ENCODE data around the gene PTPRE. TPM values are rescaled to one million over a fixed set of nuclear protein-coding genes. Genes with fewer than 3 reads are reported as not detected.

PTPRE gene
- total RNA-seq, 1 experiment from 2014 or later, result 11.6 TPM

- TF ChIP-seq EZH2 (IDR thresholded peaks at IDR 0.05; ENCODE audit: borderline replicate concordance, low read depth, low read length, poor library complexity, severe bottlenecking) (no peak), CTCF (conservative IDR thresholded peaks at IDR 0.05; ENCODE audit: low read depth, low read length) (no peak)
- DNase-seq (ENCODE audit: low spot score), result no peak
- POLR2A ChIA-PET (ENCODE audit: low non-redundant PET), result no interaction called here
- H3K27me3 ChIP-seq (replicated peaks; ENCODE audit: insufficient read depth, low read depth, low read length, poor library complexity), result no peaks in the 10 kb centered on the region
- BruUV-seq (replicated peaks), result no TSS peak
- CTCF ChIA-PET, result interaction anchor here (1.2 to 2.8 kb wide), 2 partner anchors 12 to 33 kb away, joined by 3 to 17 read pairs; no protein-coding TSS in a partner anchor
- intact Hi-C loops (cut with micrococcal nuclease; ENCODE audit: unreplicated experiment), result no loop called here
- no peaks in the 10 kb centered on the region for H3K4me1 ChIP-seq (ENCODE audit: insufficient read depth, low read length, poor library complexity, severe bottlenecking)
- H3K36me3 ChIP-seq (ENCODE audit: insufficient read depth, low read length, poor library complexity, severe bottlenecking), result no peaks in the 10 kb centered on the region
- H3K9me3 ChIP-seq (ENCODE audit: low read depth, low read length, poor library complexity, severe bottlenecking), result no peaks in the 10 kb centered on the region
- no peak overlapping the region for H3K27ac ChIP-seq (ENCODE audit: low read depth, low read length, poor library complexity, severe bottlenecking)
- no peak overlapping the region for H3K4me3 ChIP-seq (ENCODE audit: low read depth, low read length, poor library complexity, severe bottlenecking)
Measured at GRCh38 chr10:128036011-128036615, 129.2 kb downstream of the PTPRE start.

DNA sequence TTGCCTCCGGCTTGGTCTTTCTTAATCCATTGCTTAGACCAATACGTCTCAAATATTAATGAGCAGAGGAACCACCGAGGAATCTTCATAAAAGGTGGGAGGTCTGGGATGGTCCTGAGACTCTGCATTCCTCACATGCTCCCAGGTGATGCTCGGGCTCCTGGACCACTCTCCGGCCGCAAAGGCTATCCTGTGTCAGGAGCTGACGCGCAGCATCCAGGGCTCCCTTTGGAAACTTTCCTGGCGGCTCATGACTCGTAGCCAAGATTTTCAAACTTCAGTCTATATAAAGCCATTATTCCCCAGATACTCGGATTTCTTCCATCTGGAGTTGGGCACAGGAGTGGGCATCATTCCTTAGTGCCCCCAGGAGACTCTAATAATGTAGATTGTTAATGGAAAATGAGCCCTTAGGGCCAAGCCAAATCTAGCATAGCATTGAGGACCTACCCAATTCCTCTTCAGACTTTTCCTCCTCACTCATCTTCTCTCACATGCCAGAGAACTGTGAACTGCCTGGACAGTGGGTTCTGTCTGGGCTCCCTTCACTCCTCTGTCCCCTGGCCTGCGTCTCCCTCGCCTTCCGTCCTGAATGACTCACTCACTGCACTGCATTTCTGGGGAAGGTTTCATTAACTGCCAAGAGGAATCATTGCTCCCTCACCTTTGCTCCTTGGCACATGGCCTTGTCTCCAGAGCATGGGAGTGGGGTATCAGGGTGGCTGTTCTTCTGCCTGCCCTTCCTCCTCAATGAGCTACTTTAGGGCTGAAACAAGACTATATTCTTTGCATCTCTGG lies 130.0 kb downstream of the PTPRE start:
- no peak overlapping the region for H3K4me3 ChIP-seq (ENCODE audit: low read depth, low read length, poor library complexity, severe bottlenecking)
- no peak overlapping the region for H3K27ac ChIP-seq (ENCODE audit: low read depth, low read length, poor library complexity, severe bottlenecking)
- ChIA-PET POLR2A (ENCODE audit: low non-redundant PET) (no interaction called here), CTCF (interaction anchor here (2.8 kb wide), 1 partner anchor 32 kb away, joined by 17 read pairs; no protein-coding TSS in a partner anchor)
- H3K27me3 ChIP-seq (replicated peaks; ENCODE audit: insufficient read depth, low read depth, low read length, poor library complexity), result no peaks in the 10 kb centered on the region
- no TSS peak for BruUV-seq (replicated peaks)
- DNase-seq (ENCODE audit: low spot score), result no peak
- intact Hi-C loops (cut with micrococcal nuclease; ENCODE audit: unreplicated experiment), result no loop called here
- H3K4me1 ChIP-seq (ENCODE audit: insufficient read depth, low read length, poor library complexity, severe bottlenecking), result no peaks in the 10 kb centered on the region
- TF ChIP-seq EZH2 (IDR thresholded peaks at IDR 0.05; ENCODE audit: borderline replicate concordance, low read depth, low read length, poor library complexity, severe bottlenecking) (no peak), CTCF (conservative IDR thresholded peaks at IDR 0.05; ENCODE audit: low read depth, low read length) (no peak)
- no peaks in the 10 kb centered on the region for H3K36me3 ChIP-seq (ENCODE audit: insufficient read depth, low read length, poor library complexity, severe bottlenecking)
- no peaks in the 10 kb centered on the region for H3K9me3 ChIP-seq (ENCODE audit: low read depth, low read length, poor library complexity, severe bottlenecking)

- intact Hi-C loops (cut with micrococcal nuclease; ENCODE audit: unreplicated experiment), result no loop called here
- no TSS peak for BruUV-seq (replicated peaks)
- Histone ChIP-seq H3K36me3 (ENCODE audit: insufficient read depth, low read length, poor library complexity, severe bottlenecking) (no peaks in the 10 kb centered on the region), H3K4me1 (ENCODE audit: insufficient read depth, low read length, poor library complexity, severe bottlenecking) (no peaks in the 10 kb centered on the region), H3K27me3 (replicated peaks; ENCODE audit: insufficient read depth, low read depth, low read length, poor library complexity) (no peaks in the 10 kb centered on the region), H3K4me3 (ENCODE audit: low read depth, low read length, poor library complexity, severe bottlenecking) (no peak overlapping the region), H3K9me3 (ENCODE audit: low read depth, low read length, poor library complexity, severe bottlenecking) (no peaks in the 10 kb centered on the region), H3K27ac (ENCODE audit: low read depth, low read length, poor library complexity, severe bottlenecking) (no peak overlapping the region)
- POLR2A ChIA-PET (ENCODE audit: low non-redundant PET), result no interaction called here
- TF ChIP-seq EZH2 (IDR thresholded peaks at IDR 0.05; ENCODE audit: borderline replicate concordance, low read depth, low read length, poor library complexity, severe bottlenecking), result no peak
- no peak for TF ChIP-seq CTCF (conservative IDR thresholded peaks at IDR 0.05; ENCODE audit: low read depth, low read length)
- no peak for DNase-seq (ENCODE audit: low spot score)
- CTCF ChIA-PET, result no interaction called here
Measured at GRCh38 chr10:128040096-128040495, 133.2 kb downstream of the PTPRE start.

All from A673 (cell line).